GM13976 (cell line): ENCODE data around the gene WDR41.

Experiments
- DNase-seq: peaks from one replicate; pipeline ENCODE4 v3.0.0; 2012; ENCODE audit warnings: low spot score
- in situ Hi-C: fragments of 300-500 bp; cut with MboI; formaldehyde crosslinking; loops from one replicate; pipeline ENCODE4 v1.12.0; 2022; ENCODE audit warnings: low sequenced_read_pairs, mixed read lengths, inconsistent platforms; ENCODE audit not compliant: unreplicated experiment
- TF ChIP-seq, protein P1 (sequence below): IDR thresholded peaks from 2 replicates; pipeline ENCODE4 v1.5.1; 2012; ENCODE audit warnings: borderline replicate concordance, mild to moderate bottlenecking; ENCODE audit not compliant: insufficient read depth; ENCODE audit errors: extremely low read depth, missing control alignments, control extremely low read depth

WDR41 gene

DNA sequence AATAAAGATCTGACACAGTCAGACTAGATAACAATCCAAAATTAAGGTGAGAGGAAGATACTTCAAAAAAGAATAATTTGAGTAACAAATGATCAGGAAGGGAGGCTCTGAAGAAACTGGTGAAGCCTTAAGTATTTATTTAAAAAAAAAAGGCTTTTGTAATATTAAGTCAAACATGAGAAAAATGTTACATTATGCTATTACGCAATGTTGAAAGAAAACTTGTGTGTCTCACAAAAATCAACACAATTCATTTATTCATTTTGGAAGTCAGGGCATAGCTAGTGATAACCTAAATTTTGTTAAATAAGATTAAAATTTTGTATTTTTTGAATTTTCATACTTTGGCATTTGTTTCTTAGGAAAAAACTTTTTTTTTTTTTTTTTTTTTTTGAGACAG is 28.2 kb downstream of the WDR41 start:
- TF ChIP-seq, protein P1, sequence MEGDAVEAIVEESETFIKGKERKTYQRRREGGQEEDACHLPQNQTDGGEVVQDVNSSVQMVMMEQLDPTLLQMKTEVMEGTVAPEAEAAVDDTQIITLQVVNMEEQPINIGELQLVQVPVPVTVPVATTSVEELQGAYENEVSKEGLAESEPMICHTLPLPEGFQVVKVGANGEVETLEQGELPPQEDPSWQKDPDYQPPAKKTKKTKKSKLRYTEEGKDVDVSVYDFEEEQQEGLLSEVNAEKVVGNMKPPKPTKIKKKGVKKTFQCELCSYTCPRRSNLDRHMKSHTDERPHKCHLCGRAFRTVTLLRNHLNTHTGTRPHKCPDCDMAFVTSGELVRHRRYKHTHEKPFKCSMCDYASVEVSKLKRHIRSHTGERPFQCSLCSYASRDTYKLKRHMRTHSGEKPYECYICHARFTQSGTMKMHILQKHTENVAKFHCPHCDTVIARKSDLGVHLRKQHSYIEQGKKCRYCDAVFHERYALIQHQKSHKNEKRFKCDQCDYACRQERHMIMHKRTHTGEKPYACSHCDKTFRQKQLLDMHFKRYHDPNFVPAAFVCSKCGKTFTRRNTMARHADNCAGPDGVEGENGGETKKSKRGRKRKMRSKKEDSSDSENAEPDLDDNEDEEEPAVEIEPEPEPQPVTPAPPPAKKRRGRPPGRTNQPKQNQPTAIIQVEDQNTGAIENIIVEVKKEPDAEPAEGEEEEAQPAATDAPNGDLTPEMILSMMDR = no peak
- DNase-seq = no peak
- in situ Hi-C loops = no loop called here

DNA sequence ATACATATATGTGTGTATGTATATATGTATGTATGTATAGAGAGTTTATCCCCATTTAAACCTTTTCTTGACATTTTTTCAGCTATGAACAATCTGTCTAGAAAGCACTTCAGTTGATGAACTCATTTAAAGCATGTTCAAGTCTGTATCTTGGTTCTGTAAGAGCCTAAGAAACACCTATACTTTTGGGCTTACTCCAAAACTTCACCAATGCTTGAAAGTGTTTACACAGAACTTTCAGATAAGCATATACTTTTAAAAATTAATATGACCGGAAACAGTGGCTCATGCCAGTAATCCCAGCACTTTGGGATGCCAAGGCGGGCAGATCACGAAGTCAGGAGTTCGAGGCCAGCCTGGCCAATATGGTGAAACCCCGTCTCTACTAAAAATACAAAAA is 30.8 kb downstream of the WDR41 start:
- TF ChIP-seq, protein P1 = no peak
- in situ Hi-C loops = no loop called here
- no peak for DNase-seq

GRCh38 chr5:77454123-77454522 is 38.0 kb downstream of the WDR41 start:
- DNase-seq = no peak
- in situ Hi-C loops = no loop called here
- TF ChIP-seq, protein P1 = no peak

- no peak for DNase-seq
- in situ Hi-C loops = no loop called here
- TF ChIP-seq, protein P1 = no peak
Observed at GRCh38 chr5:77452351-77452750, 39.8 kb downstream of the WDR41 start.

DNA sequence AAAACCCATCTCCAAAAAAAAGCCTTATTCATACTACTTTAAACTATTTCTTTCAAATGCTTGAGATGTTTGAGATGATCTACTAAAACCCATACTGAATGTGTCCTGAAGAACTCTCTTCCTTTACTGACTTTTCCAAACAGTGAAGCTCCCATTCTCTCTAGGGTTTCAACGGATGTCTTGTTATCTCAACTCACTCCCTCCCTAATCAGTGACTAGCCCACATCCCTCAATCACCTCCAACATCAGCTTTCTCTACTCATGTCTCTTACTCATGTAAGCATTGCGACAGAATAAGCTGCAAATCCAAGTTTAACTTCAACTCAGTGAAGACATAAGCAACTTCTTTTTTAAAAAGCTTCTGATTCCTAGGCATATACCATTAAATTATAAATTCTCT is 42.1 kb downstream of the WDR41 start:
- in situ Hi-C loops = no loop called here
- TF ChIP-seq, protein P1 = no peak
- DNase-seq = no peak

DNA sequence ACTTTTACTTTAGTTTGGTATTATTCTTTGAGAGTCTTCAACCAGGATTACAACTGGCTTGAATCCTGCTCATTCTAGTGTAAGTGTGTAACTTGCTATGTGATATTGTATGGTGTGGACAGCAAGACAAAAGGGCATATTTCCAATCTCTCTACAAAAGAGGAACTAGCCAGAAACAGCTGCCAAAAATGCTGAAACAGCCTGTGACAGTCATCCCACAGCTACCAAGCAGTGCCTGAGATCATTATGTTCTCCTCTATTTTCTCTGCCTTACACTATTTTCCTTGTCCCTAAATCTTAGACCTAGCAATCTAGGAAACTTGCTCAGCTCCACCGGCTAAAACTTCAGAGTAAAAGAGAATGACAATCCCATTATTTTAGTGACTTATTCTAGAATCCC is 42.8 kb downstream of the WDR41 start:
- TF ChIP-seq, protein P1 = no peak
- no peak for DNase-seq
- in situ Hi-C loops = no loop called here

DNA sequence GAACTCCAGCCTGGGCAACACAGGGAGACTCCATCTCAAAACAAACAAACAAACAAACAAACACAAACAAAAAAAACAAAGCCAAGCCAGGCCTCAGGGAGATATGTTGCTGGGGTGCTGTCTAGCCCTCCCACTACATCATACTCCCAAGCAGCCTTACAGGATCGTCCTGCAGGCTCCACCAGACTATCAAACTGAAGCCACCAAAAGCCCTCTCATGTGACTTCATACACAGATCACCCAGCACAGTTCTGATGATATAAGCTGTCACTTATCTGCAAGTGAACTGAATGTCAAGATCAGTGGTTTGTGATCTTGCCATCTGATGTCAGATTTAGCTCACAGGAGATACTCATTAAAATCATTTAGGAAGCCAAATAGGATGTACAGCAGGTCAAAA is 43.3 kb downstream of the WDR41 start:
- DNase-seq = no peak
- TF ChIP-seq, protein P1 = no peak
- in situ Hi-C loops = no loop called here
